DND-41 (cell line): ENCODE data around the gene CRABP1.

Source experiments
- CTCF ChIP-seq: IDR thresholded peaks from 2 replicates; pipeline ENCODE4 v1.5.1; 2012; ENCODE audit warnings: borderline replicate concordance, low read length, moderate library complexity, mild to moderate bottlenecking; ENCODE audit not compliant: poor library complexity, severe bottlenecking; ENCODE audit errors: extremely low read depth
- EZH2 ChIP-seq: IDR thresholded peaks from 3 replicates; pipeline ENCODE4 v1.6.1; 2012; ENCODE audit warnings: borderline replicate concordance, low read depth, mild to moderate bottlenecking, moderate library complexity, low read length, inconsistent platforms; ENCODE audit not compliant: severe bottlenecking

GRCh38 chr15:78358102-78358870 lies 18.1 kb downstream of the CRABP1 start:
- no peak for TF ChIP-seq CTCF
- no peak for TF ChIP-seq EZH2
